CMK (cell line): ENCODE measurements around the gene TBC1D23.
A peak's percentile ranks its signal among the peaks of the same experiment; 100 is the strongest.
"Not testable (repeated sequence)": the region's sequence is repeated elsewhere in the genome, so short reads cannot be mapped to it uniquely, and the experiment has no call there.

ENCODE experiments used
- DNase-seq: peaks from one replicate; pipeline ENCODE4 v3.0.0-alpha.2; 2010; ENCODE audit warnings: low read depth

The TBC1D23 gene

DNA sequence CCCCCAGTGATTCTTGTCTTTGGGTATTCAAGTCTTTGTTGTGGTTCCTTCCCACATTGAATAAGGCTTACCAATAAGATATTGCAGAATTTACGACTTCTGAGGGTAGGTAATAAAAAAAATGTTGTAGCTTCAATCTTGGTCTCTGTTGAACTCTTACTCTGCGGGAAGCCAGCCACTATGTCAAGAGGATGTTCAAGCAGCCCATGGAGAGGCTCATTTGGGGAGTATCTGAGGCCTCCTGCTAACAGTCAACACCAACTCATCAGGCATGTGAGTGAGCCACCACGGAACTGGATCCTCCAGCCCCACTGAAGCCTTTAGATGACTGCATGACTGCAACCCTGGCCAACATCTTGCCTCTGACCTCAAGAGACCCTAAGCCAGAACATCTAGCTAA is 3.2 kb upstream of the TBC1D23 start:
- no peak for DNase-seq

DNA sequence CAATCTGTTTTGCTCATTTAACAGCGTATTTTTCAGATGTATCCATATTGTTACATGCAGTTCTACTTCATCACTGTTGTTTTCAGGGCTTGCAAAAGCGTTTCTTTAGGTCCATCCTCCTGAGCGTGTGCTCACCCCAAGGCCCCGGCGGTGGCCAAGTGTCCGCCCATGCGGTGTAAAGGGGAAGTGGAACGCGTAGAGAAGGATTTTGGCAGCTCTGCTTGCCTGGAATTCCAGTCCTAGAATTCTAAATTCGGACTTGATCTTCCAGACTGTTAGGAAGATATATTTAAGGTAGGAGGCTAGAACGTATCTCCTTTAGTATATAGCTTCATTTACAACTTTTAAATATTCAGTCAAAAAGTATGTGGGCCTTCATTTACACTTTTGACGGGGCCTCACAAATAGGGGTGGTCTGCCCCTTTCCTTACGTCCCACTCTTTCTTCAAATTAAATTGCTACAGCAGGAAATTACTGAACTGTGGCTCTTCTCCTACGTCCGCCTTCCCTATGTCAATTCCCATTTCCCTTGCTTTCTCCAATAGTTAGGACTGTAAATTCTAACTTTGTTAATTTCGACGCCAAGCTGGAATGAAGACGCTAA is 609 bp upstream of the TBC1D23 start:
- peak; percentile 39 for DNase-seq

DNA sequence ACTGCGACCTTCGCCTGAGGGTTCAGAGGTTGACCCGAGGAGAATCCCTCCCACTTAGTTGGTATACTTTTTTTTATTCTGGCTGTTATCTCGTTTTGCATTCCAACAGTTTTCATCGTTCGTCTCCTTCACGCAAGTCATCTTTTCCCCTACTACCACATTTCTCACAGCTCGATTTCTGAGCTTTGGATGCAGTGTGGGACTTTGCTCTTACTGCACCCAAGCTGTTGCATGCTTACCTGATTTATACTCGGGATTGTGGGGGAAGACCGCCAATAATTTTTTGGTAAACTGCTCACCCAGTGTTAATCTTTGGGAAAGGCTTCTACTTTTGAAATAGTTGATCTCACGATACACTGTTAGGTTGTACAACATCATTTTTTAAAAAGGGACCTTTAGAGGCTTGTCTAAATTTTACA is 702 bp downstream of the TBC1D23 start:
- peak; percentile 30 for DNase-seq

DNA sequence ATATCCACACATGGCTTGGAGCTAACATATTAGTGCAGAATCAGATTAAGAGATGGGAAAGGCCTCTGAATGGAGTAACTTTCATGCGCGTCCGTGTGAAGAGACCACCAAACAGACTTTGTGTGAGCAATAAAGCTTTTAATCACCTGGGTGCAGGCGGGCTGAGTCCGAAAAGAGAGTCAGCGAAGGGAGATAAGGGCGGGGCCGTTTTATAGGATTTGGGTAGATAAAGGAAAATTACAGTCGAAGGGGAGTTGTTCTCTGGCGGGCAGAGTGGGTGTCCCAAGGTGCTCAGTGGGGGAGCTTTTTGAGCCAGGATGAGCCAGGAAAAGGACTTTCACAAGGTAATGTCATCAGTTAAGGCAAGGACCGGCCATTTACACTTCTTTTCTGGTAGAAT is 2.1 kb downstream of the TBC1D23 start:
- not testable (repeated sequence) for DNase-seq

DNA sequence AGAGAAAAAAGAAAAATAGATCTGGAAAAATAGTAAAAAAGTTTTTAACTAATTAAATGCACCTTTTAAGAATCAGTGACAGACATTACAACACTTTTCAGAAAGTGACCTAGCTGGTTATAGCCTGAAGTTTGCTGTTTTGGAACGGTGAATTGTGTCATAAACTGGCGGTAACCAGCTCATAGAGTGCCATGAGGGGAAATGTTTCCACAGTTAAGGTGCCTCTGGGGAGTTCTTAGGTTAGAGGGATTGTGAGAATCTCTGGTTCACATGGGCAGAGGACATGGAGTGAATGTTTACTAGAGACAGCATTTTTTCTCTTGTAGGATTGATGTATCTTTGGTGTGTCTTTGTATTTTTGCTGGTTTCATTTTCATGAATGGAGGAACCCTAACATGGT is 2.8 kb downstream of the TBC1D23 start:
- DNase-seq: no peak

DNA sequence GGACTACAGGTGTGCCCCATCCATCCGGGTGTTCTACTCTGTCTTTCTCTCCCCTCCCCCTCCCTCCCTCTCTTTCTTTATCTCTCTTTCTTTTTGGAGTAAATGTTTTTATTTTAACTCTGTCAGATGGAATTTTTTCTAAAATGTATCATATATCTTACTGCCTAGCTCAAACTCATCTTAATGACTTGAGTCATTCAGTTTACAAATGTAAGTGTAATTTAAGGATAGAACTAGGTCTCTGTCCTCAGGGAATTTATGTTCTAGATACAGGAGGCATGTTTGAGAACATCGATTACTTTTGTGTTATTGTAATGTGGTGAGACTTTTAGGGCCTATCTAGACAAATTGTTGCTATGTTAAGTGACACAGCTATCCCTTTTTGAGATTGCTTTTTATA is 3.5 kb downstream of the TBC1D23 start:
- DNase-seq: no peak

DNA sequence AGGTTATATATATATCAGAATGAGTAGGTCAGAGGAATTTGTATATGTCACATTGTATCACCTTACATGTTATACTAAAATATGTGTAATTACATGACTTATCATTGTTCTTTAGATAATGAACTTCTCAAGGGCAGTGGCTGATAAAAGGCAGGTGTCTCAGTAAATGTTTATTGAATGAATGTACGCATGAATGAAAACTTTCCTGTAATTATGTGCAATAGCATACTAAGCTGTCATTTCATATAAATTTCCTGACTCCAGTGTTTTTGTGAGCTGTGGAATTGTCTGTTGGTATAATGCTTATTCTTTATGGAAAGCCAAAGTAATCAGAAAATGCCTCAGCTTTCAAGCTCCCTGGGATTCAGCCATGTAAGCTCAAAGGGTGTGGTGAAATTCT is 4.2 kb downstream of the TBC1D23 start:
- no peak for DNase-seq

DNA sequence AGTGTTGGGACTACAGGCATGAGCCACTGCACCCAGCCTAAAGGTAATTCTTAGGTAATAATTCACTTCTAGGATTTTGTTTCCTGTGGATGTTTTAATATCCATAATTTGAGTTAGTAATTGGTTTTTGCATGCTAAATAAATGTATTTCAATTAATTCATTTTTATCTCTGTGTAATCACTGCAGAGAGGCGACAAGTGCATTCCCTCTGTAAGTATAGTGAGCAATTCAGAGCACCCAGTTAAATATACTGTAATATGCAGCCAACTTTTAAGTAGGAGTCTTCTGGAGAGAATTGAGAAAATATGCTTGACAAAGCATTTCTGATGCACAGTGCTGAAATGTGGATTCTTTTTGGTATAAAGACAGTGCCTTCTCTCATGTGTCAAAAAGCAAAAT is 5.7 kb downstream of the TBC1D23 start:
- no peak for DNase-seq

DNA sequence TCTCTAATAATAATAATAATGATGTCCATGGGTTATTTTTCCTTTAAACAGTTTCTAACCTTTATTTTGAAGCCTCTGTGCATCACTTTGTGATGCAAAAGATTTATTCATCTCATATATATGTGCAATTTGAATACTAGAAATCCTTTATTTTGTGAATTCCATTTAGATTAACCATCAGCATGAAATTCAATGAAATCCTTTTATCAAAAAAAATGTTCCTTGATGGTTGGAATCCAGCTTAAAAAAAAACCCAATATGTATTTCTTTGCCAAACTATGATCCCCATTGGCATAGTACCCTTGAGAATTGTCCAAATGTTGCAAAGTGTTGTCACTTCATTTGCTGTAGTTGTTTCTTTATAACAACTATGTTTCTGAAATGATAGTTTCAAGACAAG is 7.4 kb downstream of the TBC1D23 start:
- DNase-seq: no peak

DNA sequence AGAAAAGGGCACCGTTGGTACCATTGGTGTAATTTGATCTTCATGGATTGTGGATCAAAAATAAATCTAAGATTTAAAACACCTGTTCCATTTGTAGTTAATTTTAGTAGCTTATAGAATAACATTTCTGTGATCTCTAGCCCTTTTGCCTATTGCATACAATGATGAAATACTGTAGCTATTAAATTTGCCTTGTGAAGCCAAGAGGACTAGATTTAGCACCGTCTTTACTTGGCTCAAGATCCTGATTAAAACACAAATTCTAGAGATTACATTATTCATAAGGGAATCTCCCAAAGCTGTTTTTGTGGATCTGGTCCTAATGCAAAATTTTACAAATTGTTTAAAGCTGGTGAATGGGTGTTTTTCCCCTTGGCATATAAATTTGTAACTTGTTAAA is 8.2 kb downstream of the TBC1D23 start:
- no peak for DNase-seq

DNA sequence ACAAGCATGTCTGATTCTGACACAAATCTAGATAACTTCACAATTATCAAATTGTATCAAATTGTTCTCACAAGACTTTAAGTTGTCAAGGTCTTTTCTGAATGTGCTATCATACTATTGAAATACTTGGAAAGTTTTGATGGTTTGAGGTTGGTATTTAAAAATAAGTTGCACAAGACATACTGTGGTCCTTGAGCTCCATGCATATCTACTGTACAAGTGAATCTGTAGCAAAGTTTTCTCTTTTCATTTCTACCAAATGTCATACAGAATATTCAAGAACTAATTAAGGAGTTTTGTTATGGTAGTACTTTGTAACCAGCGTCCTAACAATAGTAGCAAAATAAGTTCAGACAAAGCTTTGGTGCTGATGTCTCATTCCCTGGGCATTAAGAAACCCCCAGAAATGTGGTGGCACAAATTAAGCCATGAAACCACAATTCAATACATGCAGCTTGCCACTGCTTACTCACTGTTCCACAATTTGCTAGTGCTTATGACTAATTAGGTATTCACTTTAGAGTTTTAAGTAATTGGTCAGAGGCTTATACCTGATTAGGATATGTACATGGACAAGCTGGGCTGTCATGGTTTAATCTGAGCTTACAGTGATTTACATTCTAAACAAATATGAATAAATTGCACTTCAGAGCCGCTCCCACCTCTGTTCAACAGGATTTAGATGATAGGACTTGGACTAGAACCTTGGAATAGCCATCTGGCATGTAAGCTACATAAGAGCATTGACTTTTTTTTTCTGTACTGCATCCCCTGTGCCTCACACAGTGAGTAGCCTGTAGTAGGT is 8.8 kb downstream of the TBC1D23 start:
- DNase-seq: no peak

DNA sequence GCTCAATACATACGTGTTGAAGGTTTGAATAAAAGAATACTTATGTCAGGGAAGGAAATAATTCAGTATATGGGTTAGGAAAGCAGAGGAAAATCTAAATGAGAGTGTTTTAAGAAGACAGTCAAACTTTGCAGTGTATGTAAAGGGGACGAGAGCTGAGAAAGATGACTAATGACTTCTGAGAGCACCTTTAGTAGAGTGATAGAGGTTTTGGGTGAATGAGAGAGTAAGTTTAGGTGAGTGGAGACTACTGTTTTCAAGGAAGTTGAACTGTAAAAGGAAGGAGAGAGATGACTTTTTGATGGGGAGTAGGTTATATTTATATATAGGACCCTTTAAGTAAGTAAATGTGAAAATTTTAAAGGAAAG is 9.4 kb downstream of the TBC1D23 start:
- DNase-seq: no peak

DNA sequence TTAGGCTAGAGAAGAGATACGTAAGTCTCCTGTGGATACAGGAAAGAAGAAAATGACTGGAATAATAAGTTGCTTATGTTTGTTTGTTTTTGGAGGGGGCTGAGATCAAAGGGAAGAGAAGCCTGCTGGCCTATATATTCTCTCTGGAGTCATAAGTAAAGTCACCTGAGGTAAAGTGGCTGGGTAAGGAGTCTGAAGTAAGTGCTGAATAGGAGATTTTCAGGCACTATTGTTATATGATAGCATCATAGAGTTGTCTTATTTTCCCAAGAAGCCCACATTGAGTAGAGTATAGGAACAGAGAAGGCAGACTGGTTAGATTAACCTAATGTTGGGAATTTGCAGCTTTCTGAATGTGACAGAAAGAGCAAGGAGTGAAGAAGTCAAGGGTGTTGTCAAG is 10.7 kb downstream of the TBC1D23 start:
- DNase-seq: no peak

DNA sequence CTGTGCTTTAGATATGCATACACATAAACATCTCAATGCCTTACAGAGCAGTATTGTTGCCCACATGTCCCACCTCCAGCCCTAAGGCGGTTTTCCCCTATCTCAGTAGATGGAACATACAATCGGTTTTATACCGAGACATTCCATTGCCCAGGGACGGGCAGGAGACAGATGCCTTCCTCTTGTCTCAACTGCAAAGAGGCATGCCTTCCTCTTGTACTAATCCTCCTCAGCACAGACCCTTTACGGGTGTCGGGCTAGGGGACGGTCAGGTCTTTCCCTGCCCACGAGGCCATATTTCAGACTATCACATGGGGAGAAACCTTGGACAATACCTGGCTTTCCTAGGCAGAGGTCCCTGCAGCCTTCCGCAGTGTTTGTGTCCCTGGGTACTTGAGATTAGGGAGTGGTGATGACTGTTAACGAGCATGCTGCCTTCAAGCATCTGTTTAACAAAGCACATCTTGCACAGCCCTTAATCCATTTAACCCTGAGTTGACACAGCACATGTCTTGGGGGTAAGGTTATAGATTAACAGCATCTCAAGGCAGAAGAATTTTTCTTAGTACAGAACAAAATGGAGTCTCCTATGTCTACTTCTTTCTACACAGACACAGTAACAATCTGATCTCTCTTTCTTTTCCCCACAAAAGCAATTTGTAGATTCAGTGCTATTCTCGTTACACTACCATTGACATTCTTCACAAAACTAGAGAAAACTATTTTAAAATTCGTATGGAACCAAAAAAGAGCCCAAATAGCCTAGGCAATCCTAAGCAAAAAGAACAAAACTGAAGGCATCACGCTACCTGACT is 12.2 kb downstream of the TBC1D23 start:
- DNase-seq: not testable (repeated sequence)

DNA sequence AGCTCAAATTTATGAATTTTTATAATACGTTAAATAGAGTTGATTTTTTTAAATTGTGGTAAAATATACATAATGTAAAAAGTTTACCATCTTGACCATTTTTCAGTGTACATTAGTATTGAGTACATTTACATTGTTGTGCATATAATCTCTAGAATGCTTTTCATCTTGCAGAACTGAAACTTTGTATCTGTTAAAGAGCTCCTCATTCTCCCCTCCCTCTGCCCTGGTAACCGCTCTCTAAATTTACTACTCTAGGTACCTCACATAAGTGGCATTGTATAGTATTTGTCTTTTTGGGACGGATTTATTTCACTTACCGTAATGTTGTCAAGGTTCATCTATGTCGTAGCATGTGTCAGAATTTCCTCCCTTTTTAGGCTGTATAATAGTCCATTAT is 13.6 kb downstream of the TBC1D23 start:
- DNase-seq: no peak

DNA sequence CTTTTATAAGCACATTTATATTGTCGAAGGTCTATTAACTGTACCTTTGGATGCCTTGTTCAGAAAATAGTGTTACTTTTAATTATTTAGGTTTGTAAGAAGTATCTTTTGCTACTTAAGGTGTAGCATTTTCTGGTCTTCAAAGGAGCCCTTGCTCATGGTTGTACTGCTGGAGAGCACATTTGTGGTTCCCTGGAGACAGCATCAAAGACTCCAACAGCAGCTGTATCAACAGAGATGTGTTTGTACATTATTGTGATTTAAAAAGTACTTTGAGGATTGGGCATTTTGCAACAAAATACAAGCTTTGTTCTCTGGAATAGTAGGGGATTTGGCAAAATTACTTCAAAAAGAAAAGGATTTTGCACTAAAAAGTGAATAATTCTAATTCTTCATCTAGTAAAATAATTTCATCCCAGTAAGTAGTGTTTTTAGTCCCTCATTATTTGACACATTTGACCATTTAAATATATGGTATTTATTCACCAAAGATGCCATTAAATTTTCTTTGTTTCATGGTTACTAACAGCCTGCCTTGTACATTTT is 16.5 kb downstream of the TBC1D23 start:
- no peak for DNase-seq

DNA sequence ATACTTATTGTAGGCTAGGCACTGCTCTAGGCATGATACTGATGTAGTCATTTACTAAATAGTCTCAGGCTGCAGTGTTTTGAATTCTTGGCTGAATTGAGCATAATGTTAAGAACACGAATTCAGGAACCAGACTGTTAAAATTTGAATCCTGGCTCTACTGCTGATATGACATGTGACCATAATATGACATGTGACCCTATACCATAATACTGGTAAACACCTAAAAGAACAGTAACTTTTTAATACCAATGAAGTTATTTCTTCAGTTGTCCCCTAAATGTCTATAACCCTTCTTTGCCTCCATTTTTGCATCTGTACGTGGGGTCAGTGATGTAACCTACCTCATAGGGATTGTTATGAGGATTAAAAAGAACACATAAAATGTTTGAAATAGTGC is 18.1 kb downstream of the TBC1D23 start:
- no peak for DNase-seq

DNA sequence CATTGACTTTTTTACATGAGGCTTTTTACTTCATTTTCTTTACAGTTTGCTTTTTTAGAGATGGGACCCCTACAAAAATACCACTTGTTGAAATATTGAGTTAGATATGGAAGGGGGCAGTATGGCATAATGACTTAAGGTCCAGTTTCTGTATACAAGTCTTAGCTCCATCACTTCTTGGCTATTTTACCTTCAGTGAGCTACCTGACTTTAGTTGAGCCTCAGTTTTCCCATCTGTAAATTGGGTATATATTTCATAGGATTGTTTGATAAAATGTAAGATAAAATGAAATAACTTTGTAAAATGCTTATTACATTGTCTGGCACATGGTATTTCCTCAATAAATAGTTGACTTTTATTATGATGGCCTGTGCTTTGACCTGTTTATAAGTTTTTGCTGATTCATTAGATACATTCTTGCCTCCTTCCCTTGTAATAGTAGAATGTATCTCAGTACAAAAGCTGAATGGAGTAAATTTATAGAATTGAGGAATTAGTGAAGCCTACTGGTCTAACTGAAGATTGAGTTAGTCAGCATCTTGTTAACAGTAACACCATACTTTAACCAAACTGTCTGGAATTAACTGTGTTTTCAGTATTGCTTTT is 27.6 kb downstream of the TBC1D23 start:
- DNase-seq: no peak

DNA sequence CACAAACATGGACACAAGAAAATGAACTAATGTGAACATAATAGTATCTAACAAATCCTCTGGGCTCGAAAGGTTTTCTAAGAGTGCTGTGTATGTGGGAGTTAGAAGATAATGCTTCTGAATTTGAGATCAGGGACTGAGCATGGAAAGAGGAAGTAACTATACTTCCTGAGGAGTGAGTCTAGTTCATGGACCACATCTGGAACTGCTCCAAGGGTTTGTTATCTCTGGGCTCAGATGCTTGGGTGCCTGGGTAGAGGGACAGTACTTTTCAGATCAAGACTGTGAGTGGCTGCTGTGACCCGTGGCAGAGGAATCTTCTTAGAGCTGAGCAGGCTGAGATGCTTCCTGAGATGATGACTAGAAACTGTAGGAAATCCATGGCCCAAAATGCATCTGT is 28.5 kb downstream of the TBC1D23 start:
- peak; percentile 90 for DNase-seq

DNA sequence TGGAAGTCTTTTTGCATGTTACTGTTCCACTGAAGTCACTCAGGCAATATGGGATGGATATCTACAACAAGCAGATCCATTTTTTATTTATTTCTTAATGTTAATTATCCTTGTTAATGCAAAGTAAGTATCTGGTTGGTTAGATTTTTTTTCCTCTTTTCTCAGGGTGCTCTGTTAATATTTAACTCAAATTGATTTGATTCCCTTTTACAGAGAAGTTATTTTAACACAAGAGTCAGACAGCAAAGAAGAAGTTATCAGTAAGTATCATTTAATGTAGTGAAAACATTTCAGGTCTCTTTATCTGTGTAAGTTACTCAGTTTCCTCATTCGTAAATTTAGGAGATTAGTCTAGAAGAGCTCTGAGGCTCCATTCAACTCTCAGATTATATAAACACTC is 34.3 kb downstream of the TBC1D23 start:
- no peak for DNase-seq

DNA sequence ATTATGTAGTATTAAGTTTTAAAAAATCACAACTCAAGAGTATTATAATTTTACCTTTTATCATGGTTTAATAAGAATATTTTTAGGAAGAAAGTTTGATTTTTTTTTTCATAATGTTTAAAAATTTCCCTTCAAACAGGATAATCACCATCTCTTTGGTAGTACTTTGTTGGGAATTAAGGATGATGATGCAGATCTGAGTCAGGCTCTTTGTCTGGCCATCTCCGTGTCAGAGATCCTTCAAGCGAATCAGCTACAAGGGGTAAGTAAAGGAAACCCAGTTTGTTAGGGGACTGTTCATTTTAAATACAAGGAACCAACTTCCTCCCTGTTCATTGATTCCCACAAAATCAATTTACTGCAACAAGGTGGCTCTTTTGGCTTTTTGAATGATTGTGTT is 37.0 kb downstream of the TBC1D23 start:
- no peak for DNase-seq

DNA sequence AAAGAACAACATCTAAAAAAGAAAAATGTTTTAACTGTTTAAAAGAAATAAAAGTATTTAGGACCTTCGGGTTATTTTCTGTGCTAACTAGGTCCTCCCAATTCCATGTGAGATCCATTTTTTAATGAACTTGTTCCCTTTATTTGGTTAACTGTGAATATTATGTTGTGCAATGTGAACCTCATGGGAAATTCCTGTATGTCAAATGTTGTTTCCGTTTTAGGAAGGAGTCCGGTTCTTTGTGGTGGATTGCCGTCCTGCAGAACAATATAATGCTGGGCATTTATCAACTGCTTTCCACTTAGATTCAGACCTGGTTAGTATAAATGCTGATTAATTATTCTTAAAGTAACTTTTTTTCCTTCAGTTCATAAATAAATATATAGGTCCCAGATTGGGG is 38.2 kb downstream of the TBC1D23 start:
- DNase-seq: no peak
